Mononuclear cell (primary cell): ENCODE results near the gene DGAT2L6. TPM values are rescaled to one million over a fixed set of nuclear protein-coding genes. Genes with fewer than 3 reads are reported as not detected.

Experiments used
- H3K27me3 ChIP-seq: 2 replicates; pipeline ENCODE4 v1.6.0; 2011; ENCODE audit warnings: low read length, control low read depth; ENCODE audit not compliant: insufficient read depth
- H3K4me1 ChIP-seq: 2 replicates; pipeline ENCODE4 v1.5.1; 2011; ENCODE audit warnings: mild to moderate bottlenecking, low read length, control low read depth; ENCODE audit not compliant: insufficient read depth
- H3K4me3 ChIP-seq: 2 replicates; pipeline ENCODE4 v1.5.1; 2011; ENCODE audit warnings: mild to moderate bottlenecking, low read length, moderate library complexity
- H3K9me3 ChIP-seq: 2 replicates; pipeline ENCODE4 v1.5.1; 2011; ENCODE audit warnings: low read depth, mild to moderate bottlenecking, control low read depth, low read length
- total RNA-seq: library from RNA; depleted of rRNA; stranded (reverse); fragments of >200 nt; gene quantifications from one replicate; pipeline ENCODE4 v1.2.3, GENCODE V29; 2012

DGAT2L6 gene, protein sequence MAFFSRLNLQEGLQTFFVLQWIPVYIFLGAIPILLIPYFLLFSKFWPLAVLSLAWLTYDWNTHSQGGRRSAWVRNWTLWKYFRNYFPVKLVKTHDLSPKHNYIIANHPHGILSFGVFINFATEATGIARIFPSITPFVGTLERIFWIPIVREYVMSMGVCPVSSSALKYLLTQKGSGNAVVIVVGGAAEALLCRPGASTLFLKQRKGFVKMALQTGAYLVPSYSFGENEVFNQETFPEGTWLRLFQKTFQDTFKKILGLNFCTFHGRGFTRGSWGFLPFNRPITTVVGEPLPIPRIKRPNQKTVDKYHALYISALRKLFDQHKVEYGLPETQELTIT
- not detected for total RNA-seq

DNA sequence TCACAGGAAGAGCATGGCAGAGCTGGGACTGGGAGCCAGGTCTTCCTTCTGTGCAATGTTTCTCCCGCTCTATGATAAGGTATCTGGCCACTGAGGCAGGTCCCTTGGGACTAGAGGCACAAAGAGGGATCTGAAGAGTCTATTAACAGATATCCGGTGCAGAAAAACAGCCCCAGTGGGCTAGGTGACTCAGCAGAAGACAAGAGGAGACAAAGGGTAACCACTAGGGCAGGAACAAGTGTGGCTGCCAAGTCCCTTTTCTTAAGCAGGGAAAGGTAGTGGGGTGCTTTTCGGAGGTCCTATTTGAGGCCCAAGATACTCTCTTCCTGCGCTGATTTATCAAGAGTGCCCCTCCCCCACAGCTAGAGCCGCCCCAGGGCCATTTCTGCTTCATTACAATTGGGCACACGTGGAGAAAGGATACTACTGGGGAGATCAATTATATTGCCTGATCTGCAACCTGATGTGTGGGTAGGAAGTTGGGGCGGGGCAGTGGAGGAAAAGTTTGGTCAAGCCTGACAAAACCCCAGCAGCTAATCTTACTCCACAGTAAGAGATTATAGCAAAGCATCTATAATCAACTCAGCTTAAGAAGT lies at the start of gene DGAT2L6:
Gene DGAT2L6, plus strand, starts transcription at position 546 of the 596 bp plus-strand sequence. CDS start 100 bp downstream, outside the sequence.
- no peaks in the 10 kb centered on the region for H3K27me3 ChIP-seq
- no peaks in the 10 kb centered on the region for H3K4me1 ChIP-seq
- no peaks in the 10 kb centered on the region for H3K9me3 ChIP-seq
- no peak within 1 kb of the TSS for H3K4me3 ChIP-seq

DNA sequence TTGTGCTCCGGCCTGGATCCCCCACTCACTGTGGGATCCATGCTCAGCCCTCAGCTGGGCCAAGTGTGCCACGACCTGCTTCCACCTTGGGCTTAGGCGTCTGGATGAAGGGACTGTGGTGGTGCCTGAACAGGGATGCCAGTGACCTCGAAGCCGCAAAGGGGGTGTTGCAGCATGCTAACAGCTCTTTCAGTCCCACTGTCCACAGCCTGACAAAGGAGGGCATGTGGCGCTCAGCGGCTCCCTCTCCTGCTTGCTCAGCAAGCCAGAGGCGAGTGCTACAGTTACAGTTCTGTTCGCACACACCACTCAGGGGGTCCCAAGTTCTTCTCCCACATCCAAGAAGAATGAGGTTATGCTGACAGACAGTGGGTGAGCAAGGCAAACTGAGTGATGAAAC lies 49.2 kb upstream of the DGAT2L6 start:
- no peaks in the 10 kb centered on the region for H3K4me1 ChIP-seq
- no peaks in the 10 kb centered on the region for H3K9me3 ChIP-seq

DNA sequence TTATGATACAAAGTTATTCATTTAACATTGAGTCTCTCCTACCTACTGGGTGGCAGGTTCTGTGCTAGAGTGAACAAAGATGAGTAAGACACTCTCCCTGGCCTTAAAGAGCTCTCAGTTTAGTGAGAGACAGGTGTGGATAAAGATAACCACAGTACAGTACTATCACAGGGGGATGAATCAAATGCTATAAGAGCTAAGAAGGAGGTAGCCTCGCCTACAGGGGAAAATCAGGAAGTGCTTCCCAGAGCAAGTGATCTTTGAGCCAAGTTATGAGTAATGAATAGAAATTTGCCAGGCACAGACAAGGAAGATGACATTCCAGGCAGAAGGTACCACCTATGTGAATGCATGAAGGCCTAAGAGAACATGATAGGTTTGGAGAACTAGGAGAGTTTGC lies 47.5 kb upstream of the DGAT2L6 start:
- Histone ChIP-seq H3K4me3 (no peak overlapping the region), H3K27me3 (no peaks in the 10 kb centered on the region), H3K4me1 (peaks cover 7% of the 10 kb centered on the region), H3K9me3 (no peaks in the 10 kb centered on the region)

More for the DNA sequence above, 49.2 kb upstream of the DGAT2L6 start:
- Histone ChIP-seq H3K27me3 (no peaks in the 10 kb centered on the region), H3K4me3 (no peak overlapping the region)

DNA sequence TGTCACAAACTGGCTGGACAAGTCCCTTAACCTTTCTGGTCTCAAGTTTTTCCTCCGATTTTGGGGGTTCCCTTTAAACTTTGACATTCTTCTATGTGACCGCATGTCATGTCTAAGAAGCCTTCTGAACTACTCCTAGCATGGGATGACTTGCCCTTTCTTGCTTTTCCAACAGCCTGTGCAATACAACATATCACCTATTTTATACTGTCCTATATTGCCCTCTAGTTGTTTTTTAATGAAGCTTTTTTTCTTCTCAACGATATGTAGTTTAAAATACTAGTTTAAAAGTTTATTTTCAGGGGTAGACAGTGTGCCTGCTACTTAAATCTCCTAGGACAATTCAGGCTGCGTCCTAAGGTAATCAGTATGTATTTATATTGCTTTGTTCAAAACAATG lies 45.1 kb upstream of the DGAT2L6 start:
- Histone ChIP-seq H3K4me3 (no peak overlapping the region), H3K4me1 (peaks cover 16% of the 10 kb centered on the region), H3K27me3 (no peaks in the 10 kb centered on the region), H3K9me3 (no peaks in the 10 kb centered on the region)

DNA sequence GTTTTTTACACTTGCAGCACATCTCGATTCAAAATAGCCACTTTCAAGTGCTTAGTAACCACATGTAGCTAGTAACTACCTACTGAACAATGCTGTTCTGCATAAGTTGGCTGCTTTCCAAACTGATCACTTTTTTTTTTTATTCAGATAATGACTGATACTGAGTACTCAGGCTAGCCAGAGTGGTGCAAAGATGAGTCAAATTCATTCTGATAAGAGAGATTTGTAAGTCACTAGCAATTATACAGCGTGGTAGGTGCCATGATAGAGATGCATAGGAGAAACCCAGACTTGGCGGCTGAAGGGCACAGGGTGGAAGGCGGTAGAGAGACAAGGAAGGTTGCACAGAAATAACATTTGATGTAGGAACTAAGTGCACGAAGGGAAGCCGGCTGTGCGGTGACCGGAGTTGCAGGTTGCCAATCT lies 44.4 kb upstream of the DGAT2L6 start:
- H3K9me3 ChIP-seq = no peaks in the 10 kb centered on the region
- H3K27me3 ChIP-seq = no peaks in the 10 kb centered on the region
- peaks cover 16% of the 10 kb centered on the region for H3K4me1 ChIP-seq
- H3K4me3 ChIP-seq = peak overlapping the region; percentile 69

DNA sequence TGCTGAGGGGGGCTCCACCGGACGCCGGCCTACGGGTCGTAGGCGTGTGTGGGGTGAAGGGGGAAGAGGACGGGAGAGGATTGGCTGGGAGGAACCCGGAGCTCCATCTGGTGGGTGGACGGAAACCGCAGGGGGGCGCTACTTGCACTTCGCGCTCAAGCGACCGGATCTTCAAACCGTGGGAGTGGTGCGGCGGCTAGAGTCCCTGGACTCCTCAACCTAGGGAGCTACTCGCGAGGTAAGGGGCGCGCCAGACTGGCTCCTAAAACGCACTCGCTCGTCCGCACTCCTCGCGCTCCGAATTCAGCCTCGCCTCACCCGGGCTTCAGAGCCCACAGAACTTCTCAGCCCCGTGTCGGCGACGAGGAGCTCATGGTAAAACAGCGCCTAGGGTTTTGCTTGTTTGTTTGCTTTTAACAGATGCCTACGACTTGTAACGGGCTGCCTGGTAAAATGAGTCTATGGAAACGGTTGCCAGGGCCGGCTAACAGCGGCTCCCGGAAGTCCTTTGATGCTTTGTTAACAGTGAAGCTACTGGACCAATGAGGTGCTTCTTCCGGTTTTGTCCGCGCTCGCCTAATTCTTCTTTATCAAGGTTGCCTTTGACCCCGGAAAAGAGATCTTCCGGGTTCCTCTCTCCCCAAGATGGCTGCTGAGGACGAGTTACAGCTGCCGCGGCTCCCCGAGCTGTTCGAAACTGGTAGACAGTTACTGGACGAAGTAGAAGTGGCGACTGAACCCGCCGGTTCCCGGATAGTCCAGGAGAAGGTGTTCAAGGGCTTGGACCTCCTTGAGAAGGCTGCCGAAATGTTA lies 43.8 kb upstream of the DGAT2L6 start, which contains the start of gene IGBP1:
Gene IGBP1, plus strand, starts transcription at position 145 of the 813 bp plus-strand sequence. Its CDS starts 501 bp downstream, at position 646.
- no peaks in the 10 kb centered on the region for H3K9me3 ChIP-seq
- H3K4me3 ChIP-seq = peak within 1 kb of the TSS; percentile 69
- H3K4me1 ChIP-seq = peaks cover 16% of the 10 kb centered on the region
- no peaks in the 10 kb centered on the region for H3K27me3 ChIP-seq

DNA sequence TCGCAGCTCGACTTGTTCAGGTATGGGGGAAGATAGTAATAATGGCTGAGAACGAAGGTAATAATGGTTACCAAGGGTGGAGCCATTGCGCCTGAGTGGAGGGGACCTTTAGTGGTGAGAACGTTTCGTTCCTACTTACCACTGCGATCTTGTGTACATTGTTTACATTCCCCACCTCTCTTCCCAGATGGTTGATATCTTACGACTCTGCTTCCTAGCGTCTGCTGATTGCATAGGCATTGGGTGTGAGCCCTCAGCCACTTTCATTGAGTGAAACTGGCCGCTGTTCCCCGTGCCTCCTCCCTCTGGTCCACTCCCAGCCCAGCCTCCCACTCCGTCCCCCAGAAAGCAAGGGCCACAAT lies 43.2 kb upstream of the DGAT2L6 start:
- Histone ChIP-seq H3K9me3 (no peaks in the 10 kb centered on the region), H3K4me1 (peaks cover 16% of the 10 kb centered on the region), H3K4me3 (peak overlapping the region; percentile 69), H3K27me3 (no peaks in the 10 kb centered on the region)

DNA sequence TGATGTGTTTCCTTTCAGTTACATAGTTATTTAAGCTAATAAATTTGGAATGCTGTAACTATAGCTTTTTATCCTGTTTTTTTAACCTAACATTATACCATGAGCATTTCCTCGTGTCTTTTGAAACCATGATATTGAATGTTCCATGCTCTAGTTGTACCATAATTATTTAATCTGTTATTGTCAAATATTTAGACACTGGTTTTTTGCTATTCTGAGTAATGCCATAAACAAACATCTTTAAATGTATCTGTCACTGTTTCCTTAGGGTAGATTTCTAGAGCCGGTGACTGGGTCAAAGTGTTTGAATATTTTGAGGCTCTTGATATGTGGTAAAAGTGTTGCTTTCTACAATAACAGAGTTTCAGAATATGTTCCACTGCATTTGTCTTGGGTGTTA lies 38.7 kb upstream of the DGAT2L6 start:
- H3K27me3 ChIP-seq = no peaks in the 10 kb centered on the region
- no peak overlapping the region for H3K4me3 ChIP-seq
- no peaks in the 10 kb centered on the region for H3K9me3 ChIP-seq
- peaks cover 16% of the 10 kb centered on the region for H3K4me1 ChIP-seq

DNA sequence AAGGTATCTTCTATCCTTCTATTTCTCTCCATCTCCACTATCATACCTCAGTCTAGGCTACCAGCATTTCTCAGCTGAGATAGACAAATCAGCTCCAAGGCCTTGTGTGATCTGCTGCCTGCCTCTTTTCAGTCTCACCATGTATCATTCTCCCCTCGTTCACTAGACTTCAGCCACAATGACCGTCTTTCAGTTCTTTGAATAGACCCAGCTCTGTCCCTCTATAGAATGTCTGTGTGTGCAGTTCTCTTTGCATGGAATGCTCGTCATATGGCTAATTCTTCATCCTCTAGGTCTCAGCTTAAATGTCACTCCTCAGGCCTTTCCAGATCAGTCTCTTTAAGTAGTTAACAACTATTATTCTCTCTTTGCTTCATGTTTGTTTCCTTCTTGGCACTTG lies 37.5 kb upstream of the DGAT2L6 start:
- no peaks in the 10 kb centered on the region for H3K9me3 ChIP-seq
- H3K4me3 ChIP-seq = no peak overlapping the region
- H3K4me1 ChIP-seq = peaks cover 10% of the 10 kb centered on the region
- no peaks in the 10 kb centered on the region for H3K27me3 ChIP-seq

DNA sequence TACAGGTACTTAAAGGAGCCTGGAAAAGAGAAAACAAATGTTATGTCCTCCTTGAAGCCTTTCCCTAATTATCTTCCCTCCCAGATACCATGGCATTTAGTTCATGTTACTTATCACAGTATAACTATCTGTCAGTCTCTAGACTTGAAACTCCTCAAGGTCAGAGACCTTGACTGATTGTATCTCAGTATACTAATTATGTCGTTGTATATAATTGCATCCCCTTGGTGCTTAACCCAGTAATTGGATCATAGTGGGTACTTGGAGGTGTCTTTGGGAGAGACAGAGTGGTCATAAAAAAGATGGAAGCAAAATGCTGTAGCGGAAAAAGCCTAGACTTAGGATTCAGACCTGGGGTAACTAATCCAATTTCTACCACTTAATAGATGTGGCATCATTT lies 35.9 kb upstream of the DGAT2L6 start:
- H3K4me3 ChIP-seq = no peak overlapping the region
- H3K4me1 ChIP-seq = no peaks in the 10 kb centered on the region
- H3K27me3 ChIP-seq = no peaks in the 10 kb centered on the region
- H3K9me3 ChIP-seq = no peaks in the 10 kb centered on the region

DNA sequence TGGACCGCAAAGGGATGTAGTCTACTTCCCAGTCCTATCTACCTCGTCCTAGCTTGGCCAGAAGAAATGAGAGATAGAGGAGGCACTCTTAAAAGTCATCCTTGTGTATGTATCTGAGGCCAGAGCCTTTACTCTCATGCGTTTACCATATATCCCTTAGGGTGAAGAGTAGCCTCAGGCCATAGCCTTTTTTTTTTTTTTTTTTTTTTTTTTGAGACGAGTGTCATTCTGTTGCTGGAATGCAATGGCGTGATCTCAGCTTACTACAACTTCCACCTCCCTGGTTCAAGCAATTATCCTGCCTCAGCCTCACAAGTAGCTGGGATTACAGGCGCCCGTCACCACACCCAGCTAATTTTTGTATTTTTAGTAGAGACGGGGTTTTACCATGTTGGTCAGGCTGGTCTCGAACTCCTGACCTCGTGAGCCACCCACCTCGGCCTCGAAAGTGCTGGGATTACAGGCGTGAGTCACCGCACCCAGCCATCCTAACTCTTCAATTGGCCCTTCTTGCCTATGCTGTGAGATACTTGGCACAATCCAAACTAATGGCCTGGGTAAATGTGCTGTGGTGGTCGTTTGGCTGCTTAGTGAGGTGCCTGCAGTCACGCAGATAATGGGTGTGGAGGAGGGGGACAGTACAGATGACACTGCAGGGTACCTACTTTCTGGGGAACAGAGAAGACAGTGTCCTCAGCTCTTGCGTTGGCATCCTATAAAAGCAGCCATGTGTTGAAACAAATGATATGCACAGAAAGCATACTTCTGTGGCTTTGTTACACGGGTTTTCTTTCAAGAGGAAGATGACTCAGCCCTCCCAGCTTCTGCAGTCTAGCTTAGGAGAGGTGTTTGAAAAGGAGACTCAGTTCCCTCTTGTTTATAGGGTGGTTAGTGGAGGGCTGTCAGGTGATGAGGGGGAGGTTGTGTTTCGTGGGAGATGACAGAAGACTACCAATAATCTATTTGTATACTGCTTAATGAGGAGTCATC lies 10.4 kb upstream of the DGAT2L6 start:
- Histone ChIP-seq H3K4me1 (no peaks in the 10 kb centered on the region), H3K9me3 (no peaks in the 10 kb centered on the region), H3K4me3 (no peak overlapping the region), H3K27me3 (no peaks in the 10 kb centered on the region)

DNA sequence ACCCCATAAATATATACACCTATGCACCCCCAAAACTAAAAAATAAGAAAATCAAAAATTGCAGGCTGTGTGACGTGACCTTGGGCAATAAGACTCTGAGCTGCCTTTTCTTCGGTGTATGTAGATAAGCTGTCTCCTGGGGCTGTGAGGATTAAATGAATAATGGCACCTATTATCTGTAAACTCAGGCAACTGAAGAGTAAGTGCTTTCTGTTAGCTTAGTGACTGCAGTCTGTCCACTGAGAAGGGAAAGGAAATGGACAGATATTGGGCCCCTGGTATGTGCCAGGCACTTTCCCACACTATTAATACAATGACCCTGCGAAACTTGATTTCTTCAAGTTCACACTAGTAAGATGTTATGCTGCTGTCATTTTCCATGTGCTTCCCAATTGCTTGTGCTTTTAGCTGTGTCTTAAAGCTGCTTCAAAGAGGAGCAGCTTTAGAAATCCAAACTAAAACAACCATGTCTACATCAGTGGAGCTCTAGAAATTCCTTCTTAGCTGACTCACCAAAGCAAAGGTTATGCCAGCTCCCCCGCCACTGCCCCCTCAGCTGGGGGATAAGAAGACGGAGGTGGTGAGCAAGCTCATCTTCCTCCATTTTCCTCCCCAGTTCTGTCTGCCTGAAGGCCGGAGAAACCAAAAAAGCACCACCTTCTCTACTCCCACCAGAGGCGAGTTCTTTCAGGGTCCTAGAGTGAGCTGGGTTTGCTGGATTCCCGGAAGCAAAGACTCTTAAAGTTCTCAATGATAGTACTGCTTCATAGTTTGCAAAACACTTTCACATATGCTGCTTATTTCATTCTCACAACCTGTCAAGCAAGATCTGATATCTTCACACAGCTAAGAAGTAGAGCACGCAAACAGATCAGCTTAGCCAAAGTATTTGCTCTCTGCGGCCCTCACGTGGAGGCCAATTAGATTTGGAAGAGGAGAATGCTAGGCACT lies 8.8 kb upstream of the DGAT2L6 start:
- H3K4me1 ChIP-seq = no peaks in the 10 kb centered on the region
- no peaks in the 10 kb centered on the region for H3K27me3 ChIP-seq
- H3K4me3 ChIP-seq = no peak overlapping the region
- H3K9me3 ChIP-seq = no peaks in the 10 kb centered on the region

DNA sequence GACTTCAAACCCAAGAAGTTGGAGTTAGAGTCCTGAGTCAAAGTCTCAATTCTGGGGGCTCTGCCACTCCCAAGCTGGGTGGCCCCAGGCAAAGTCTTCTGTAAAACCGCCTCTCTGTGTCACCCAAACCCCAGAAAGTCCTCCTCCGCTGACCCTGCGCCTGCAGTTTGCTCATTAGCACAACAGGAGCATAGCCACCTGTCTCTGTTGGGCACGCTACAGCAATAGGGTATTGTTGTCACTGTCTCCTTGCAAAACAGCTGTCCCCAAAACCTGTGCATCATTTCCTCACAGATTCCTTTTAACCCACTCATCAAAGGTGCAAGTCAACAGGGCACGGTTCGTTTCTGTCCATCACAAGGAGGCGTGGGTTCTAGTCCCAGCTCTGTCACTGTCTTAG lies 8.0 kb upstream of the DGAT2L6 start:
- no peaks in the 10 kb centered on the region for H3K4me1 ChIP-seq
- H3K27me3 ChIP-seq = no peaks in the 10 kb centered on the region
- no peaks in the 10 kb centered on the region for H3K9me3 ChIP-seq
- no peak overlapping the region for H3K4me3 ChIP-seq
